Stimulated activated naive CD4-positive, alpha-beta T cell treated with Interleukin-2 at 50 U/mL for 16 hours (primary cell): ENCODE measurements around the gene ITPR3.

Experiments
- DNase-seq: peaks from one replicate; lab custom pipeline; 2025; lab: John Stamatoyannopoulos, UW

ITPR3 gene

GRCh38 chr6:33638556-33638955 is 17.4 kb downstream of the ITPR3 start:
- no peak for DNase-seq

- DNase-seq = no peak
Measured at GRCh38 chr6:33639559-33639958, 18.4 kb downstream of the ITPR3 start.

GRCh38 chr6:33640361-33640760 is 19.2 kb downstream of the ITPR3 start:
- no peak for DNase-seq

- no peak for DNase-seq
Measured at GRCh38 chr6:33641144-33641543, 20.0 kb downstream of the ITPR3 start.

- DNase-seq = no peak
Measured at GRCh38 chr6:33641602-33642001, 20.5 kb downstream of the ITPR3 start.

- no peak for DNase-seq
Measured at GRCh38 chr6:33642897-33643296, 21.8 kb downstream of the ITPR3 start.

- no peak for DNase-seq
Measured at GRCh38 chr6:33651403-33651802, 30.3 kb downstream of the ITPR3 start.

GRCh38 chr6:33652002-33652401 is 30.9 kb downstream of the ITPR3 start:
- DNase-seq = no peak

- DNase-seq = no peak
Measured at GRCh38 chr6:33654831-33655554, 33.9 kb downstream of the ITPR3 start.

GRCh38 chr6:33656844-33657243 is 35.7 kb downstream of the ITPR3 start:
- DNase-seq = no peak

GRCh38 chr6:33658982-33659689 is 38.0 kb downstream of the ITPR3 start:
- DNase-seq = no peak

- DNase-seq = no peak
Measured at GRCh38 chr6:33659986-33660385, 38.9 kb downstream of the ITPR3 start.

- DNase-seq = no peak
Measured at GRCh38 chr6:33661106-33661838, 40.1 kb downstream of the ITPR3 start.

- DNase-seq = no peak
Measured at GRCh38 chr6:33662318-33662717, 41.2 kb downstream of the ITPR3 start.

- DNase-seq = no peak
Measured at GRCh38 chr6:33663028-33663427, 41.9 kb downstream of the ITPR3 start.

- no peak for DNase-seq
Measured at GRCh38 chr6:33663727-33664449, 42.8 kb downstream of the ITPR3 start.

GRCh38 chr6:33664506-33665057 is 43.5 kb downstream of the ITPR3 start:
- no peak for DNase-seq

GRCh38 chr6:33665957-33666356 is 44.8 kb downstream of the ITPR3 start:
- DNase-seq = no peak

- no peak for DNase-seq
Measured at GRCh38 chr6:33667072-33667471, 46.0 kb downstream of the ITPR3 start.

GRCh38 chr6:33667776-33668175 is 46.7 kb downstream of the ITPR3 start:
- DNase-seq = no peak

- no peak for DNase-seq
Measured at GRCh38 chr6:33668328-33668727, 47.2 kb downstream of the ITPR3 start.

- DNase-seq = peak; percentile 36
Measured at GRCh38 chr6:33668914-33669313, 47.8 kb downstream of the ITPR3 start.
